CD4-positive, CD25-positive, alpha-beta regulatory T cell (primary cell): ENCODE data around the gene ABCD3. TPM values are rescaled to one million over a fixed set of nuclear protein-coding genes. Genes with fewer than 3 reads are reported as not detected.

Experiments
- ATAC-seq, 2 donors: fragments of 150-1000 bp; cut with Tn5 transposase; one replicate each; pipeline ENCODE4 v1.10.0; 2021; ENCODE audit warnings: low read depth in 2 of 2, moderate number of reproducible peaks in 2 of 2, moderate library complexity in 1 of 2
- DNase-seq, 3 donors: peaks; one replicate each; pipeline versions ENCODE4 v3.0.0 to v3.0.0-alpha.2; 2012 to 2022; ENCODE audit warnings: mixed read lengths in 1 of 3
- H3K27ac ChIP-seq: one replicate; pipeline ENCODE4 v1.7.0; 2013; ENCODE audit warnings: mild to moderate bottlenecking, low read length; ENCODE audit not compliant: insufficient read depth, poor library complexity, severe bottlenecking
- H3K27me3 ChIP-seq: one replicate; pipeline ENCODE4 v1.7.0; 2013; ENCODE audit warnings: low read length; ENCODE audit not compliant: control insufficient read depth, insufficient read depth
- H3K36me3 ChIP-seq: one replicate; pipeline ENCODE4 v1.7.0; 2013; ENCODE audit warnings: mild to moderate bottlenecking, low read length, moderate library complexity; ENCODE audit not compliant: control insufficient read depth, insufficient read depth
- H3K4me1 ChIP-seq: 2 replicates; pipeline ENCODE4 v1.7.0; 2013; ENCODE audit warnings: mild to moderate bottlenecking, low read length; ENCODE audit not compliant: insufficient read depth, control insufficient read depth, poor library complexity, severe bottlenecking
- H3K4me3 ChIP-seq: one replicate; pipeline ENCODE4 v1.7.0; 2013; ENCODE audit warnings: low read depth, mild to moderate bottlenecking, low read length, moderate library complexity
- H3K9me3 ChIP-seq, 2 experiments: 1 replicate in 1 of 2; 2 replicates in 1 of 2; pipeline ENCODE4 v1.7.0; 2013; ENCODE audit warnings: low read length in 2 of 2, mild to moderate bottlenecking in 1 of 2, moderate library complexity in 1 of 2; ENCODE audit not compliant: control insufficient read depth in 2 of 2
- H3K27ac Mint-ChIP-seq, 3 donors: one replicate each; pipeline ENCODE4 v1.8.0; 2020 to 2022; ENCODE audit warnings: mild to moderate bottlenecking in 3 of 3, mixed read lengths in 3 of 3, moderate library complexity in 2 of 3
- H3K27me3 Mint-ChIP-seq: one replicate; pipeline ENCODE4 v1.8.0; 2022; ENCODE audit warnings: mild to moderate bottlenecking, mixed read lengths
- H3K36me3 Mint-ChIP-seq: one replicate; pipeline ENCODE4 v1.8.0; 2020; ENCODE audit warnings: mixed read lengths
- H3K4me1 Mint-ChIP-seq, 4 donors: one replicate each; pipeline ENCODE4 v1.8.0; 2020 to 2022; ENCODE audit warnings: mixed read lengths in 4 of 4, mild to moderate bottlenecking in 1 of 4
- H3K4me3 Mint-ChIP-seq, 4 donors: one replicate each; pipeline ENCODE4 v1.8.0; 2020 to 2022; ENCODE audit warnings: mild to moderate bottlenecking in 4 of 4, mixed read lengths in 4 of 4, moderate library complexity in 3 of 4
- H3K9me3 Mint-ChIP-seq, 7 donors: one replicate each; pipeline ENCODE4 v1.8.0; 2020 to 2022; ENCODE audit warnings: mixed read lengths in 7 of 7, mild to moderate bottlenecking in 3 of 7, moderate library complexity in 2 of 7
- polyA plus RNA-seq, 4 donors: library from polyadenylated mRNA; unstranded; fragments of 300-500 nt; fragmentation: Illumina TruSeq; gene quantifications; one replicate each; pipeline ENCODE4 v1.2.3, GENCODE V29; 2021
- total RNA-seq: library from RNA; stranded (reverse); gene quantifications from one replicate; pipeline ENCODE4 v1.2.3, GENCODE V29; 2022

Gene ABCD3
- total and polyA plus RNA-seq, 5 donors from 2014 or later, result 15.3 to 21.6 (median 19.4) TPM

DNA sequence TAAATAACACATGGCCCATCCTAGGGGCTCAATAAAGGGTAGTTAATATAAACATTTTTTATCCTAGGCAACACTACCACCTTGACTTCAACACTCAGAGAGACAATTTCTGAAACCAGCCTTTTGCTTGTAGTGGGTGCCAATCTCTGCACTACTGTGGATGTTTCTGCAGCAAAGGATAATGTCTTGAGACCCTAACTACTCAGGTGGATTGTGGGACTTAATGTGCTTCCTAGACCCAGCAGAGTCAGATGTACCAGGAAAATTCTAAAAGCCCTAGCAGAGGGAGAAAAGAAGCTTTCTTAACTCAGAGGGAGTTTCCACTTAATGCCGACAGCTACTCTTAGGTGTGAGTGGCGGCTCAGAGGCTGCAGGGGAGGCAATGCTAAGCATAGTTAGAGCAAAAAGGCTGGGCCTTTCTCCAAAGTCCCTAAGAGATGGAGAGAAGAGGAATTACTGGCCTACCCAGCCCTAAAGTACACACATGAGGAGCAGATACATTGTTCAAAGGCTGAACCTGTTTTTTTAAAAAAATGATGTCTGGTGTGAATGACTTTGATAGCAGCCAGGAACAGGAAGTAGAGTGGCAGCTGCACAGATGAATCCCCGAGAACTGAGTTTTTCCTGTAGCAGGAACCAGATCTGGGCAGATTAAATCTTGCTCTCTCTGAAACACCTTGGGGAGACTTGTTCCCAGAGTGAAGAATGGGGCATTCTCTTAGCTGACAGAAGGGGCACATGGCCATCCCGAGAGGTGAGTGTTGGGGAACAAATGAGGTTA is 33.5 kb upstream of the ABCD3 start:
- ATAC-seq (peak; percentile 42 to 46), DNase-seq (peak in 2 of 3 donors; percentile 12 to 20)
- peaks cover 6% of the 10 kb centered on the region for H3K4me1 ChIP-seq
- Mint-ChIP-seq H3K9me3 (peaks cover 0 to 8% (median 3%) of the 10 kb centered on the region in 7 donors), H3K27me3 (peaks cover 23% of the 10 kb centered on the region), H3K4me1 (peaks cover 0 to 22% (median 12%) of the 10 kb centered on the region in 4 donors), H3K4me3 (peak overlapping the region in 3 of 4 donors; percentile 53 to 72 (median 64)), H3K36me3 (no peaks in the 10 kb centered on the region), H3K27ac (peak overlapping the region; percentile 52 to 86 (median 69))
- H3K27me3 ChIP-seq, result peaks cover 17% of the 10 kb centered on the region
- peak overlapping the region; percentile 27 for H3K4me3 ChIP-seq
- no peaks in the 10 kb centered on the region for H3K36me3 ChIP-seq
- no peaks in the 10 kb centered on the region for H3K9me3 ChIP-seq
- H3K27ac ChIP-seq, result no peak overlapping the region

- Histone ChIP-seq H3K4me3 (no peak overlapping the region), H3K27ac (no peak overlapping the region), H3K9me3 (no peaks in the 10 kb centered on the region), H3K36me3 (no peaks in the 10 kb centered on the region), H3K27me3 (peaks cover 17% of the 10 kb centered on the region), H3K4me1 (peaks cover 6% of the 10 kb centered on the region)
- H3K36me3 Mint-ChIP-seq, result no peaks in the 10 kb centered on the region
- H3K27ac Mint-ChIP-seq, result peak overlapping the region; percentile 41 to 86 (median 69)
- H3K4me3 Mint-ChIP-seq, result peak overlapping the region in 3 of 4 donors; percentile 53 to 72 (median 64)
- peaks cover 0 to 22% (median 12%) of the 10 kb centered on the region in 4 donors for H3K4me1 Mint-ChIP-seq
- DNase-seq (no peak), ATAC-seq (no peak)
- H3K9me3 Mint-ChIP-seq, result peaks cover 0 to 11% (median 3%) of the 10 kb centered on the region in 7 donors
- peaks cover 23% of the 10 kb centered on the region for H3K27me3 Mint-ChIP-seq
Observed at GRCh38 chr1:94385308-94385929, 32.8 kb upstream of the ABCD3 start.

- Histone ChIP-seq H3K9me3 (no peaks in the 10 kb centered on the region), H3K4me1 (peaks cover 6% of the 10 kb centered on the region), H3K27me3 (peaks cover 10% of the 10 kb centered on the region), H3K4me3 (no peak overlapping the region), H3K36me3 (no peaks in the 10 kb centered on the region), H3K27ac (no peak overlapping the region)
- DNase-seq, result no peak
- no peaks in the 10 kb centered on the region for H3K36me3 Mint-ChIP-seq
- H3K4me1 Mint-ChIP-seq, result peaks cover 0 to 14% (median 9%) of the 10 kb centered on the region in 4 donors
- no peak overlapping the region for H3K27ac Mint-ChIP-seq
- ATAC-seq, result no peak
- peaks cover 0 to 11% (median 2%) of the 10 kb centered on the region in 7 donors for H3K9me3 Mint-ChIP-seq
- H3K27me3 Mint-ChIP-seq, result peaks cover 36% of the 10 kb centered on the region
- H3K4me3 Mint-ChIP-seq, result no peak overlapping the region
Observed at GRCh38 chr1:94389298-94389697, 28.9 kb upstream of the ABCD3 start.

- Mint-ChIP-seq H3K4me1 (no peaks in the 10 kb centered on the region), H3K27me3 (peaks cover 20% of the 10 kb centered on the region), H3K4me3 (no peak overlapping the region), H3K9me3 (peaks cover 0 to 5% (median 3%) of the 10 kb centered on the region in 7 donors), H3K36me3 (no peaks in the 10 kb centered on the region), H3K27ac (no peak overlapping the region)
- Histone ChIP-seq H3K27me3 (peaks cover 2% of the 10 kb centered on the region), H3K4me1 (no peaks in the 10 kb centered on the region), H3K36me3 (no peaks in the 10 kb centered on the region), H3K27ac (no peak overlapping the region), H3K9me3 (no peaks in the 10 kb centered on the region), H3K4me3 (no peak overlapping the region)
- DNase-seq (no peak), ATAC-seq (no peak)
Observed at GRCh38 chr1:94394247-94394646, 23.9 kb upstream of the ABCD3 start.

DNA sequence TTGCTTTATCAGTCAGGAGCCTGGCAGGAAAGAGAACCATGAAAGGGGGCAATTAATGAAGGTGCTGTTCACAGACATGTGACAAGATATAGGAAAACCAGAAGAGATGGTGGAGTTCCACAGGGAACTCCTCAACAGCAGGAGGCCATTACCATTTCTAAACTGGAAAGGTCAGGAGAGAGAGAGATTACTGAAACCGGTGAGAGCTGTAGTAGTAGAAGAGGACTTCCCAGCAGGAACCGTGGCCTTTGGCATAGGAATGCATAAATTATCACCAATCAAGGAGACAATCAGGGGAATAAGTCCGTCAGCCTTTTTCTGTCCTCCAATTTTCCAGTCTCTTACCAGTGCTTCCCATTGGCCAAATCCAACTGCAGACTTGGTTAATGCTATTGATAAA is 23.0 kb upstream of the ABCD3 start:
- H3K4me1 ChIP-seq, result no peaks in the 10 kb centered on the region
- H3K4me3 Mint-ChIP-seq, result no peak overlapping the region
- H3K4me1 Mint-ChIP-seq, result no peaks in the 10 kb centered on the region
- H3K36me3 ChIP-seq, result no peaks in the 10 kb centered on the region
- peaks cover 0 to 5% (median 0%) of the 10 kb centered on the region in 7 donors for H3K9me3 Mint-ChIP-seq
- no peaks in the 10 kb centered on the region for H3K36me3 Mint-ChIP-seq
- H3K27me3 Mint-ChIP-seq, result peaks cover 20% of the 10 kb centered on the region
- DNase-seq (no peak), ATAC-seq (no peak)
- H3K27me3 ChIP-seq, result peaks cover 4% of the 10 kb centered on the region
- no peak overlapping the region for H3K4me3 ChIP-seq
- no peak overlapping the region for H3K27ac ChIP-seq
- H3K27ac Mint-ChIP-seq, result no peak overlapping the region
- H3K9me3 ChIP-seq, result no peaks in the 10 kb centered on the region

DNA sequence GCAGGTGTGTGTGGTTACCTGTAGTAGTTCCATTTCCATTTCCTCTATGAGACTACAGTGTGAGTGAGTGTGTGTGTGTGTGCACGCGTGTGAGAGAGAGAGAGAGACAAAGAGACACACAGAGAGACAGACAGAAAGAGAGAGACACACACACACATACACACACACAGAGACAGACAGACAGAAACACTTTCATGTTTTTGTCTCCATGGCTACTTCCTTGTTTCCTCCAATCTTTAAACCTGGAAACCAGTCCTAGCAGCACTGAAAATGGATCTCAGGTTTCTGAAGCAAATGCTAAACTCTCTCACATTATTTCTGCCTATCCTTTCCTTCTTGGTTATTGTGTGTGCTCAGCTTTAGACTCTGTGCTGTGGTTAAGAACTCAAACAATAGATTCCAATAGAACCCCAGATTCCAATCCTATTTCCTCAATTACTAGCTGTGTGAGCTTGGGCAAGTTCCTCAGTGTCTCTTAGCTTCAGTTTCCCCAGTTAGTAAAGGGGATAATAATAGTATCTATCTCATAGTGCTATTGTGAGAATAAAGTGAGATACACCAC is 22.4 kb upstream of the ABCD3 start:
- no peaks in the 10 kb centered on the region for H3K36me3 Mint-ChIP-seq
- peaks cover 0 to 5% (median 0%) of the 10 kb centered on the region in 7 donors for H3K9me3 Mint-ChIP-seq
- H3K4me1 Mint-ChIP-seq, result no peaks in the 10 kb centered on the region
- Histone ChIP-seq H3K4me3 (no peak overlapping the region), H3K9me3 (no peaks in the 10 kb centered on the region), H3K36me3 (no peaks in the 10 kb centered on the region), H3K27ac (no peak overlapping the region), H3K4me1 (no peaks in the 10 kb centered on the region), H3K27me3 (peaks cover 5% of the 10 kb centered on the region)
- H3K27me3 Mint-ChIP-seq, result peaks cover 20% of the 10 kb centered on the region
- DNase-seq (no peak), ATAC-seq (no peak)
- H3K27ac Mint-ChIP-seq, result no peak overlapping the region
- no peak overlapping the region for H3K4me3 Mint-ChIP-seq

GRCh38 chr1:94396356-94397010 is 21.7 kb upstream of the ABCD3 start:
- no peak overlapping the region for H3K4me3 Mint-ChIP-seq
- no peaks in the 10 kb centered on the region for H3K4me1 Mint-ChIP-seq
- no peak overlapping the region for H3K27ac ChIP-seq
- no peaks in the 10 kb centered on the region for H3K9me3 ChIP-seq
- H3K36me3 Mint-ChIP-seq, result no peaks in the 10 kb centered on the region
- H3K36me3 ChIP-seq, result no peaks in the 10 kb centered on the region
- peaks cover 17% of the 10 kb centered on the region for H3K27me3 Mint-ChIP-seq
- H3K27me3 ChIP-seq, result peaks cover 5% of the 10 kb centered on the region
- no peaks in the 10 kb centered on the region for H3K4me1 ChIP-seq
- H3K27ac Mint-ChIP-seq, result no peak overlapping the region
- ATAC-seq, result no peak
- no peak overlapping the region for H3K4me3 ChIP-seq
- DNase-seq, result no peak
- peaks cover 0 to 4% (median 0%) of the 10 kb centered on the region in 7 donors for H3K9me3 Mint-ChIP-seq
